ENCODE measurements around the gene C1orf105. TPM values are rescaled to one million over a fixed set of nuclear protein-coding genes. Genes with fewer than 3 reads are reported as not detected.

Gene C1orf105
- polyA plus RNA-seq, 1 of the 3 experiments (the other 2 are of a cell fraction) = not detected

DNA sequence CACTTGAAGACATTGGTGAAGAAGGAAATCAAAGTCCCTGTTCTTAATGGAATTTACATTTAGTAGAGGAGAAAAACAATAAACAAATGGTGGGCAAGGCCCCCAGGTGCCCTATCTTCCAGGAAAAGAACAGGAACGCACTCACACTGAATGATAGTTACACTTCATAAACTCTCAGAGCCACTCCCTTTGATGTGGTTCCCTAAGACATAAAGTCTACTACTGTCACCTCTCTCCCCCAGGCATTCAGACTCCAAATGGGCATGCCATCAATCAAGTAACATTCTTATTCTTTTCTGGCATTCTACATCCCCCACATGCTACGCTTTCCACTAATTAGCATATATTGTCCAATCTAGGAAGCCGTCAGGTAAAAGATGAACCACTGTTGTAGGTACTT, 59.9 kb downstream of the C1orf105 start:
- WGBS (ENCODE audit: low lambda C conversion rate) = 80% methylated on average over 3 of the region's 3 CpGs
- H2AFZ ChIP-seq (ENCODE audit: low read depth) = no peak overlapping the region
- H3K9me3 ChIP-seq = no peaks in the 10 kb centered on the region
- H3F3A ChIP-seq (replicated peaks; ENCODE audit: insufficient read depth) = no peaks in the 10 kb centered on the region
- H3K27ac ChIP-seq (ENCODE audit: low read depth in 2 of 2, low read length in 1 of 2) = no peak overlapping the region
- no peaks in the 10 kb centered on the region for H3K79me2 ChIP-seq (ENCODE audit: insufficient read depth)
- peaks cover 0 to 3% of the 10 kb centered on the region in 2 experiments; a peak in 2 of 4 replicates for H3K4me1 ChIP-seq (ENCODE audit: control insufficient read depth in 1 of 2, insufficient read depth in 2 of 2, low read depth in 1 of 2, low read length in 1 of 2)
- H3K4me3 ChIP-seq (ENCODE audit: low read depth in 2 of 2, low read length in 1 of 2) = no peak overlapping the region
- H3K36me3 ChIP-seq (replicated peaks in 1 of 2; ENCODE audit: control insufficient read depth in 1 of 2, insufficient read depth in 2 of 2, low read length in 1 of 2) = no peaks in the 10 kb centered on the region
- ChIA-PET POLR2A (no interaction called here), CTCF (no interaction called here)
- no peak overlapping the region for H3K4me2 ChIP-seq
- no peak for DNase-seq
- H4K20me1 ChIP-seq (ENCODE audit: insufficient read depth) = no peaks in the 10 kb centered on the region
- H3K9me2 ChIP-seq = no peaks in the 10 kb centered on the region
- TF ChIP-seq TAF1 (IDR thresholded peaks at IDR 0.05; ENCODE audit: borderline replicate concordance, low read depth, low read length) (no peak), JUND (IDR thresholded peaks at IDR 0.05) (no peak)
- TF ChIP-seq, protein P1, sequence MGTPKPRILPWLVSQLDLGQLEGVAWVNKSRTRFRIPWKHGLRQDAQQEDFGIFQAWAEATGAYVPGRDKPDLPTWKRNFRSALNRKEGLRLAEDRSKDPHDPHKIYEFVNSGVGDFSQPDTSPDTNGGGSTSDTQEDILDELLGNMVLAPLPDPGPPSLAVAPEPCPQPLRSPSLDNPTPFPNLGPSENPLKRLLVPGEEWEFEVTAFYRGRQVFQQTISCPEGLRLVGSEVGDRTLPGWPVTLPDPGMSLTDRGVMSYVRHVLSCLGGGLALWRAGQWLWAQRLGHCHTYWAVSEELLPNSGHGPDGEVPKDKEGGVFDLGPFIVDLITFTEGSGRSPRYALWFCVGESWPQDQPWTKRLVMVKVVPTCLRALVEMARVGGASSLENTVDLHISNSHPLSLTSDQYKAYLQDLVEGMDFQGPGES (IDR thresholded peaks at IDR 0.05; ENCODE audit: low read depth, low read length) = no peak
- no peak overlapping the region for H3K9ac ChIP-seq
- H3K27me3 ChIP-seq (ENCODE audit: insufficient read depth) = peaks cover 5% of the 10 kb centered on the region; the same call in 1 of the 2 replicates

DNA sequence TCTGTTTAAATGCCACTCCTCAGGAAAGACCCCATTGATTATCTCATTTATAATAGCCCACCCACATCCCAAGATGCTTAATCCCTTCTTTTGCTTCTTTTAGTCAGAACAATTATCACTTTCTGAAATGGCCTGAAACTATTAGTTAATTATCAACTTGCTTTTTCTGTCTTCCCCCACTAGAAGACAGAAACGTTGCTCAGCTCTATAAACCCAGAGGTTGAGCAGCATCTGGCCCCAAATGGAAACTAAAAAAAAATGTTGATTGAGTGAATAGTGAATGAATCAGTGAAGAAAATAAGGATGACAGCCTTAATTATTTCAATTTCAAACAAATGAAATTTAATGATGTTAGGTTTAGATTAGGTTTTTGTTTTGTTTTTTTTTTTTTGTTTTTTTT, 61.6 kb downstream of the C1orf105 start:
- no peak for DNase-seq
- WGBS (ENCODE audit: low lambda C conversion rate) = 0% methylated on average over 1 of the region's 1 CpG
- TF ChIP-seq GABPA (IDR thresholded peaks at IDR 0.05; ENCODE audit: low read depth) = no peak
- TF ChIP-seq SMC3 (IDR thresholded peaks at IDR 0.05; ENCODE audit: low read depth, low read length) = no peak
- no peak for TF ChIP-seq JUND (IDR thresholded peaks at IDR 0.05)
- TF ChIP-seq, protein P2, sequence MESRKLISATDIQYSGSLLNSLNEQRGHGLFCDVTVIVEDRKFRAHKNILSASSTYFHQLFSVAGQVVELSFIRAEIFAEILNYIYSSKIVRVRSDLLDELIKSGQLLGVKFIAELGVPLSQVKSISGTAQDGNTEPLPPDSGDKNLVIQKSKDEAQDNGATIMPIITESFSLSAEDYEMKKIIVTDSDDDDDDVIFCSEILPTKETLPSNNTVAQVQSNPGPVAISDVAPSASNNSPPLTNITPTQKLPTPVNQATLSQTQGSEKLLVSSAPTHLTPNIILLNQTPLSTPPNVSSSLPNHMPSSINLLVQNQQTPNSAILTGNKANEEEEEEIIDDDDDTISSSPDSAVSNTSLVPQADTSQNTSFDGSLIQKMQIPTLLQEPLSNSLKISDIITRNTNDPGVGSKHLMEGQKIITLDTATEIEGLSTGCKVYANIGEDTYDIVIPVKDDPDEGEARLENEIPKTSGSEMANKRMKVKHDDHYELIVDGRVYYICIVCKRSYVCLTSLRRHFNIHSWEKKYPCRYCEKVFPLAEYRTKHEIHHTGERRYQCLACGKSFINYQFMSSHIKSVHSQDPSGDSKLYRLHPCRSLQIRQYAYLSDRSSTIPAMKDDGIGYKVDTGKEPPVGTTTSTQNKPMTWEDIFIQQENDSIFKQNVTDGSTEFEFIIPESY (IDR thresholded peaks at IDR 0.05; ENCODE audit: borderline replicate concordance, low read depth) = no peak
- TF ChIP-seq, protein P3, sequence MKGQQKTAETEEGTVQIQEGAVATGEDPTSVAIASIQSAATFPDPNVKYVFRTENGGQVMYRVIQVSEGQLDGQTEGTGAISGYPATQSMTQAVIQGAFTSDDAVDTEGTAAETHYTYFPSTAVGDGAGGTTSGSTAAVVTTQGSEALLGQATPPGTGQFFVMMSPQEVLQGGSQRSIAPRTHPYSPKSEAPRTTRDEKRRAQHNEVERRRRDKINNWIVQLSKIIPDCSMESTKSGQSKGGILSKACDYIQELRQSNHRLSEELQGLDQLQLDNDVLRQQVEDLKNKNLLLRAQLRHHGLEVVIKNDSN (IDR thresholded peaks at IDR 0.05; ENCODE audit: borderline replicate concordance, low read depth) = no peak
- no peak for TF ChIP-seq TCF12 (IDR thresholded peaks at IDR 0.05)
- Histone ChIP-seq H3K27me3 (ENCODE audit: insufficient read depth) (peaks cover 5% of the 10 kb centered on the region; the same call in 1 of the 2 replicates), H4K20me1 (ENCODE audit: insufficient read depth) (no peaks in the 10 kb centered on the region), H3K9me2 (no peaks in the 10 kb centered on the region), H3K79me2 (ENCODE audit: insufficient read depth) (no peaks in the 10 kb centered on the region), H3K4me1 (ENCODE audit: control insufficient read depth in 1 of 2, insufficient read depth in 2 of 2, low read depth in 1 of 2, low read length in 1 of 2) (no peaks in the 10 kb centered on the region), H2AFZ (ENCODE audit: low read depth) (no peak overlapping the region), H3K27ac (ENCODE audit: low read depth in 2 of 2, low read length in 1 of 2) (no peak overlapping the region), H3K9me3 (no peaks in the 10 kb centered on the region), H3K9ac (no peak overlapping the region), H3K36me3 (replicated peaks in 1 of 2; ENCODE audit: control insufficient read depth in 1 of 2, insufficient read depth in 2 of 2, low read length in 1 of 2) (no peaks in the 10 kb centered on the region), H3K4me2 (no peak overlapping the region), H3K4me3 (ENCODE audit: low read depth in 2 of 2, low read length in 1 of 2) (no peak overlapping the region), H3F3A (replicated peaks; ENCODE audit: insufficient read depth) (no peaks in the 10 kb centered on the region)
- ChIA-PET POLR2A (no interaction called here), CTCF (no interaction called here)

DNA sequence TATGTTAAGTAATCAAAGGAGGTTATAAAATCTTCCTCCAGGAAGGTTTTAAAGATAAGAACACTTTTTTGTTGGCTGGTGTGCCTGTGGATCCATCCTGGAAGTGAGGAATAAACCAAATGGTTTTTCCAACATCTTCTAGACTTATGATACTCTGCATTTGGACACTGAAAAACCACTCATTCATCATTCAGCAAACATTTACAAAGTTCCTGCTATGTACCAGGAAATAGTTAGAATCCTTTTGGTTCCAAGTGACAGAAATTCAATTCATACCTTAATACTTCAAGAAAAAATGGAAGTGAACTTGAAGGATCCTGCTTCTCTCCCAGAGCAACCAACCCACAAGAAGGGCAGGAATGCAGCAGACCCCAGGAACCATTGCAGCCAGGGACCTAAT, 63.0 kb downstream of the C1orf105 start:
- H3K79me2 ChIP-seq (ENCODE audit: insufficient read depth) = no peaks in the 10 kb centered on the region
- no peaks in the 10 kb centered on the region for H3K9me3 ChIP-seq
- POLR2A ChIA-PET = no interaction called here
- H3K4me1 ChIP-seq (ENCODE audit: control insufficient read depth in 1 of 2, insufficient read depth in 2 of 2, low read depth in 1 of 2, low read length in 1 of 2) = no peaks in the 10 kb centered on the region
- H3K4me2 ChIP-seq = no peak overlapping the region
- no peak for DNase-seq
- peaks cover 5% of the 10 kb centered on the region; the same call in 1 of the 2 replicates for H3K27me3 ChIP-seq (ENCODE audit: insufficient read depth)
- H3K27ac ChIP-seq (ENCODE audit: low read depth in 2 of 2, low read length in 1 of 2) = no peak overlapping the region
- no peaks in the 10 kb centered on the region for H3K36me3 ChIP-seq (replicated peaks in 1 of 2; ENCODE audit: control insufficient read depth in 1 of 2, insufficient read depth in 2 of 2, low read length in 1 of 2)
- no peaks in the 10 kb centered on the region for H3F3A ChIP-seq (replicated peaks; ENCODE audit: insufficient read depth)
- H3K9ac ChIP-seq = no peak overlapping the region
- H3K4me3 ChIP-seq (ENCODE audit: low read depth in 2 of 2, low read length in 1 of 2) = no peak overlapping the region
- H3K9me2 ChIP-seq = no peaks in the 10 kb centered on the region
- CTCF ChIA-PET = no interaction called here
- no peaks in the 10 kb centered on the region for H4K20me1 ChIP-seq (ENCODE audit: insufficient read depth)
- no peak overlapping the region; the same call in 1 of the 2 replicates for H2AFZ ChIP-seq (ENCODE audit: low read depth)
- no peak for TF ChIP-seq RXRA (IDR thresholded peaks at IDR 0.05; ENCODE audit: borderline replicate concordance, low read depth)
- TF ChIP-seq NRF1 (IDR thresholded peaks at IDR 0.05; ENCODE audit: low read depth, low read length) = no peak
- TF ChIP-seq, protein P4, sequence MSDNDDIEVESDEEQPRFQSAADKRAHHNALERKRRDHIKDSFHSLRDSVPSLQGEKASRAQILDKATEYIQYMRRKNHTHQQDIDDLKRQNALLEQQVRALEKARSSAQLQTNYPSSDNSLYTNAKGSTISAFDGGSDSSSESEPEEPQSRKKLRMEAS (IDR thresholded peaks at IDR 0.05; ENCODE audit: low read depth) = no peak
- no peak for TF ChIP-seq GABPA (IDR thresholded peaks at IDR 0.05; ENCODE audit: low read depth)
- no peak for TF ChIP-seq SIN3A (IDR thresholded peaks at IDR 0.05; ENCODE audit: borderline replicate concordance, low read depth, low read length)
- TF ChIP-seq FOXJ3 (CRISPR knock-in tag; IDR thresholded peaks at IDR 0.05) = no peak
- no peak for TF ChIP-seq GATA2 (CRISPR knock-in tag; IDR thresholded peaks at IDR 0.05)
- TF ChIP-seq MXI1 (IDR thresholded peaks at IDR 0.05; ENCODE audit: low read depth, low read length) = no peak
- no peak for TF ChIP-seq NFIC (IDR thresholded peaks at IDR 0.05; ENCODE audit: borderline replicate concordance)
- no peak for TF ChIP-seq FOSL2 (IDR thresholded peaks at IDR 0.05; ENCODE audit: borderline replicate concordance, low read depth)
- no peak for TF ChIP-seq POLR2AphosphoS5 (IDR thresholded peaks at IDR 0.05; ENCODE audit: low read depth, low read length)
- TF ChIP-seq RCOR1 (IDR thresholded peaks at IDR 0.05; ENCODE audit: low read length) = no peak

Data from SK-N-SH (cell line).